Psoas muscle (tissue), 8 donors: ENCODE data around the gene RPL10. TPM values are rescaled to one million over a fixed set of nuclear protein-coding genes. Genes with fewer than 3 reads are reported as not detected.
A peak's percentile ranks its signal among the peaks of the same experiment; 100 is the strongest.

Source experiments
- ATAC-seq, 4 donors: fragments of 200-7000 bp; cut with Tn5 transposase; one replicate each; pipeline ENCODE4 v1.9.1; 2020; ENCODE audit warnings: moderate library complexity in 3 of 4, mild to moderate bottlenecking in 2 of 4
- DNase-seq, 2 donors: peaks; one replicate each; pipeline ENCODE4 v3.0.0-alpha.2; 2020
- H3K27ac ChIP-seq: fragments of 200-600 bp; one replicate; pipeline ENCODE4 v1.8.0; 2022
- H3K27me3 ChIP-seq, 3 donors: fragments of 200-600 bp in 1 of 3; one replicate each; pipeline versions ENCODE4 v1.6.1 to v1.8.0; 2013 to 2022; ENCODE audit warnings: low read length in 2 of 3, mild to moderate bottlenecking in 2 of 3, moderate library complexity in 1 of 3; ENCODE audit not compliant: insufficient read depth in 3 of 3
- H3K36me3 ChIP-seq, 2 donors: fragments of 200-600 bp in 1 of 2; one replicate each; pipeline versions ENCODE4 v1.6.1 to v1.8.0; 2013 to 2022; ENCODE audit warnings: low read depth in 1 of 2, mild to moderate bottlenecking in 1 of 2, moderate library complexity in 1 of 2; ENCODE audit not compliant: insufficient read depth in 1 of 2
- H3K4me1 ChIP-seq: fragments of 200-600 bp; one replicate; pipeline ENCODE4 v1.8.0; 2022
- H3K4me3 ChIP-seq: fragments of 200-600 bp; one replicate; pipeline ENCODE4 v1.8.0; 2022; ENCODE audit warnings: mild to moderate bottlenecking
- H3K9me3 ChIP-seq: fragments of 200-600 bp; one replicate; pipeline ENCODE4 v1.8.0; 2022
- WGBS, 3 donors: extraction: QIAGEN DNeasy Blood & Tissue Kit; methylation state at CpG; one replicate each; pipeline versions ENCODE4 v1.1.6 to v1.1.7; 2013; 5-methylcytosine and 5-hydroxymethylcytosine counted together
- intact Hi-C, 2 donors: fragments of 100-400 bp; cut with DNase I; formaldehyde crosslinking; loops; one replicate each; pipeline versions ENCODE4 v1.11.0 to v1.14.2; 2022
- polyA plus RNA-seq, 3 donors: library from polyadenylated mRNA; stranded (reverse); fragments of 200-250 nt; gene quantifications; one replicate each; pipeline ENCODE4 v1.2.3, GENCODE V29; 2013
- total RNA-seq, 4 donors: library from RNA; stranded (reverse); fragmentation: NEBNext Ultra II Directional in 2 of 4; extraction: Animal tissue kit (Norgen Biotek cat#: 25700) in 2 of 4; gene quantifications; one replicate each; pipeline versions ENCODE4 v1.2.1 to v1.2.4, GENCODE V29; 2021 to 2023
- TF ChIP-seq, protein P1 (sequence below): fragments of 200-600 bp; IDR thresholded peaks from one replicate; pipeline ENCODE4 v1.8.0; 2022; ENCODE audit warnings: antibody characterized with exemption
- donor health status: healthy with polysubstance abuse.
- donor health status: DM: no; HTN: no; CAD: no; lungs with moderate emphysema.
- donor health status: Bipolar disorder and iron deficiency.
- donor health status: healthy.
- donor health status: DM: yes; HTN: yes; CAD: no.
- donor health status: DM: no; HTN: no; CAD: no.
- donor health status: DM: no; HTN: no; CAD: no.
- donor health status: DM: yes; HTN: yes; CAD: no.

Gene RPL10
- total and polyA plus RNA-seq, 7 donors: 1,403 to 5,433 (median 2,633) TPM

GRCh38 chrX:154368630-154369448 is 29.3 kb upstream of the RPL10 start:
- 36 to 50% (median 49%) methylated on average over 2 to 16 of the region's 16 CpGs for WGBS, 3 donors
- H3K36me3 ChIP-seq: peaks cover 0 to 8% of the 10 kb centered on the region in 2 donors
- intact Hi-C loops: no loop called here
- ATAC-seq (peak; percentile 7 to 44 (median 19)), DNase-seq (peak; percentile 83 to 84)
- TF ChIP-seq, protein P1, sequence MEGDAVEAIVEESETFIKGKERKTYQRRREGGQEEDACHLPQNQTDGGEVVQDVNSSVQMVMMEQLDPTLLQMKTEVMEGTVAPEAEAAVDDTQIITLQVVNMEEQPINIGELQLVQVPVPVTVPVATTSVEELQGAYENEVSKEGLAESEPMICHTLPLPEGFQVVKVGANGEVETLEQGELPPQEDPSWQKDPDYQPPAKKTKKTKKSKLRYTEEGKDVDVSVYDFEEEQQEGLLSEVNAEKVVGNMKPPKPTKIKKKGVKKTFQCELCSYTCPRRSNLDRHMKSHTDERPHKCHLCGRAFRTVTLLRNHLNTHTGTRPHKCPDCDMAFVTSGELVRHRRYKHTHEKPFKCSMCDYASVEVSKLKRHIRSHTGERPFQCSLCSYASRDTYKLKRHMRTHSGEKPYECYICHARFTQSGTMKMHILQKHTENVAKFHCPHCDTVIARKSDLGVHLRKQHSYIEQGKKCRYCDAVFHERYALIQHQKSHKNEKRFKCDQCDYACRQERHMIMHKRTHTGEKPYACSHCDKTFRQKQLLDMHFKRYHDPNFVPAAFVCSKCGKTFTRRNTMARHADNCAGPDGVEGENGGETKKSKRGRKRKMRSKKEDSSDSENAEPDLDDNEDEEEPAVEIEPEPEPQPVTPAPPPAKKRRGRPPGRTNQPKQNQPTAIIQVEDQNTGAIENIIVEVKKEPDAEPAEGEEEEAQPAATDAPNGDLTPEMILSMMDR: no peak
- H3K9me3 ChIP-seq: no peaks in the 10 kb centered on the region
- H3K4me3 ChIP-seq: peak overlapping the region; percentile 69
- H3K27ac ChIP-seq: peak overlapping the region; percentile 71
- H3K27me3 ChIP-seq: no peaks in the 10 kb centered on the region
- peaks cover 3% of the 10 kb centered on the region for H3K4me1 ChIP-seq

- Histone ChIP-seq H3K27me3 (no peaks in the 10 kb centered on the region), H3K9me3 (no peaks in the 10 kb centered on the region), H3K36me3 (peaks cover 0 to 7% of the 10 kb centered on the region in 2 donors), H3K27ac (peak overlapping the region; percentile 71), H3K4me1 (peaks cover 8% of the 10 kb centered on the region), H3K4me3 (peak overlapping the region; percentile 69)
- intact Hi-C loops: no loop called here
- peak; percentile 11 to 29 (median 16) for ATAC-seq
- WGBS, 3 donors: 32 to 49% (median 34%) methylated on average over 10 to 13 of the region's 13 CpGs
- TF ChIP-seq, protein P1: no peak
- peak; percentile 80 to 81 for DNase-seq
These were observed 28.5 kb upstream of the RPL10 start for GRCh38 chrX:154369449-154370299.

DNA sequence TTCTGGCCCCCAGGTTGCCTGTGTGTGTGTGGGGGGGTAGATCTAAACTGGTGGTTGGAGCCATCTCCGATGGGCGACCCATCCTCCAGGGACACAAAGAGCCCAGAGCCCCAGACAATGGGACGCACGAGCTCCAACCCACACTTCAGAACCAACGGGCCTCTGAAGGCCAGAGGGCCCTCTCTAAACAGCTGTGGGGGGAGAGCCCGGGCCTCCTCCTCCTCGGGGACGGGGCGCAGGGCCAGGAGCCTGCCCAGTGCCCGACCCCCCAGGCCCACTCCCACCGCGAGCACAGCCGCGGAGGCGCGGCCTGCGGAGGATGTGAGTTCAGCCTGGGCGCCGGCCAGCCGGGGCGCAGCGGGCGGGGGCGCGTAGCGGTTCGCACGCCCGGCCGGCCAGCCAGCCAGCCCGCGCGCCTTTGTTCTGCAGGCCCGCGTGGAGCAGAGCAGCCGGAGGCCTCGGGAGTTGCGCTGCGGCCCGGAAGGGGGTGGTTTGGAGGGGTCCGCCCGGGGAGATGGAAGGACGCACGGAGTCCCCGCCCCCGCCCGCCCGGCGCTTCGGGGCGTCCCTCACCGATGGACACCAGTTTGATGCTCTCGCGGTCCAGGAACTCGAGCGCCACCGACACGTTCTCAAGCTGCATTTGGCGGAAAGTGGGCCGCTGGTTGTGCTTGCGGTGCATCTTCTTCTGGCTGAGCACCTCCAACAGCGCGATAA is 27.7 kb upstream of the RPL10 start:
- peak; percentile 43 to 61 for DNase-seq

More for the DNA sequence above, 27.7 kb upstream of the RPL10 start:
- Histone ChIP-seq H3K9me3 (no peaks in the 10 kb centered on the region), H3K36me3 (no peaks in the 10 kb centered on the region), H3K4me3 (peak overlapping the region; percentile 69), H3K27ac (peak overlapping the region; percentile 71), H3K4me1 (peaks cover 8% of the 10 kb centered on the region), H3K27me3 (no peaks in the 10 kb centered on the region)
- intact Hi-C loops: no loop called here
- TF ChIP-seq, protein P1: no peak
- 2 to 38% (median 9%) methylated on average over 6 to 61 of the region's 63 CpGs for WGBS, 3 donors
- no peak for ATAC-seq
